Right lobe of liver (tissue), 6 donors: ENCODE measurements around the gene NECAB2. TPM values are rescaled to one million over a fixed set of nuclear protein-coding genes. Genes with fewer than 3 reads are reported as not detected.

ENCODE experiments used
- ATAC-seq, 4 donors: fragments of 200-7000 bp; cut with Tn5 transposase; one replicate each; pipeline ENCODE4 v1.9.1; 2020; ENCODE audit warnings: mild to moderate bottlenecking in 4 of 4, moderate library complexity in 4 of 4
- DNase-seq, 3 donors: peaks; one replicate each; pipeline ENCODE4 v3.0.0-alpha.2; 2020
- H3K27ac ChIP-seq, 3 donors: fragments of 200-600 bp; one replicate each; pipeline ENCODE4 v1.8.0; 2022
- H3K27me3 ChIP-seq, 2 donors: fragments of 200-600 bp; one replicate each; pipeline ENCODE4 v1.8.0; 2022
- H3K36me3 ChIP-seq, 4 donors: fragments of 200-600 bp; sonication (generic) in 1 of 4; one replicate each; pipeline versions ENCODE4 v1.5.1 to v1.8.0; 2017 to 2022; ENCODE audit warnings: control low read depth in 1 of 4
- H3K4me1 ChIP-seq, 4 donors: fragments of 200-600 bp; sonication (generic) in 1 of 4; one replicate each; pipeline versions ENCODE4 v1.5.1 to v1.8.0; 2017 to 2022; ENCODE audit warnings: control low read depth in 1 of 4
- H3K4me3 ChIP-seq, 3 donors: fragments of 200-600 bp; one replicate each; pipeline ENCODE4 v1.8.0; 2022
- H3K9me3 ChIP-seq, 4 donors: fragments of 200-600 bp; sonication (generic) in 1 of 4; one replicate each; pipeline versions ENCODE4 v1.5.1 to v1.8.0; 2017 to 2022; ENCODE audit warnings: control low read depth in 1 of 4
- CTCF ChIP-seq, 4 donors: fragments of 200-600 bp in 3 of 4; fragments of 450-650 bp in 1 of 4; IDR thresholded peaks; one replicate each; pipeline versions ENCODE4 v1.5.1 to v1.8.0; 2016 to 2022; ENCODE audit warnings: antibody characterized with exemption in 4 of 4, mild to moderate bottlenecking in 2 of 4
- POLR2A ChIP-seq: fragments of 450-650 bp; IDR thresholded peaks from one replicate; pipeline ENCODE4 v1.6.1; 2017; ENCODE audit warnings: antibody characterized with exemption, mild to moderate bottlenecking
- WGBS: methylation state at CpG from one replicate; pipeline ENCODE4 v1.1.6; 2018; ENCODE audit warnings: low coverage, low lambda C conversion rate; ENCODE audit not compliant: insufficient coverage; ENCODE audit errors: missing lambda C conversion rate; 5-methylcytosine and 5-hydroxymethylcytosine counted together
- intact Hi-C, 2 donors: fragments of 100-400 bp; cut with DNase I; formaldehyde crosslinking; loops; one replicate each; pipeline versions ENCODE4 v1.11.2 to v1.14.1; 2022
- total RNA-seq, 6 experiments: library from RNA; depleted of rRNA in 2 of 6; stranded (reverse); fragments of >200 nt in 2 of 6; fragmentation: NEBNext Ultra II Directional in 3 of 6; extraction: Animal tissue kit (Norgen Biotek cat#: 25700) in 3 of 6; gene quantifications; one replicate each; pipeline versions ENCODE4 v1.1.0 to v1.2.4, GENCODE V29; 2016 to 2023
- donor health status: DM: no; HTN: yes; CAD: no.
- donor health status: DM: no; HTN: no; CAD: no.
- donor health status: DM: no; HTN: no; CAD: no.
- donor health status: DM: no; HTN: yes; CAD: no.
- donor health status: DM: no; HTN: yes; CAD: no.

The NECAB2 gene
- total RNA-seq, 6 experiments from 2014 or later = 0.56 to 26.8 (median 7.1) TPM

GRCh38 chr16:83996481-83997252 lies 28.6 kb downstream of the NECAB2 start:
- Histone ChIP-seq H3K4me3 (no peak overlapping the region), H3K4me1 (peaks cover 0 to 5% (median 0%) of the 10 kb centered on the region in 4 donors), H3K27me3 (no peaks in the 10 kb centered on the region), H3K9me3 (no peaks in the 10 kb centered on the region), H3K27ac (no peak overlapping the region), H3K36me3 (peaks cover 0 to 93% (median 8%) of the 10 kb centered on the region in 4 donors)
- ATAC-seq (no peak), DNase-seq (no peak)
- intact Hi-C loops = no loop called here
- WGBS = 65% methylated on average over 5 of the region's 15 CpGs
- TF ChIP-seq POLR2A = no peak

GRCh38 chr16:83998091-83998490 lies 30.0 kb downstream of the NECAB2 start:
- intact Hi-C loops = no loop called here
- peaks cover 0 to 93% (median 8%) of the 10 kb centered on the region in 4 donors for H3K36me3 ChIP-seq
- H3K4me1 ChIP-seq = peaks cover 0 to under 1% (median 0%) of the 10 kb centered on the region in 4 donors
- H3K27me3 ChIP-seq = no peaks in the 10 kb centered on the region
- ATAC-seq (no peak), DNase-seq (no peak)
- no peak overlapping the region for H3K27ac ChIP-seq
- 52% methylated on average over 2 of the region's 13 CpGs for WGBS
- H3K4me3 ChIP-seq = no peak overlapping the region
- TF ChIP-seq POLR2A (no peak), CTCF (IDR thresholded peaks at IDR 0.05) (no peak)
- H3K9me3 ChIP-seq = no peaks in the 10 kb centered on the region

GRCh38 chr16:84000989-84001642 lies 33.1 kb downstream of the NECAB2 start:
- DNase-seq = no peak
- Histone ChIP-seq H3K9me3 (no peaks in the 10 kb centered on the region), H3K27ac (no peak overlapping the region), H3K4me3 (no peak overlapping the region), H3K27me3 (no peaks in the 10 kb centered on the region), H3K36me3 (peaks cover 0 to 65% (median 3%) of the 10 kb centered on the region in 4 donors), H3K4me1 (no peaks in the 10 kb centered on the region)
- no CpG with 5 or more reads among the region's 13 CpGs for WGBS
- intact Hi-C loops = no loop called here
- ATAC-seq = no peak
- TF ChIP-seq CTCF (IDR thresholded peaks at IDR 0.05) (no peak), POLR2A (no peak)

- no peaks in the 10 kb centered on the region for H3K4me1 ChIP-seq
- ATAC-seq (no peak), DNase-seq (no peak)
- H3K36me3 ChIP-seq = peaks cover 0 to 58% (median 3%) of the 10 kb centered on the region in 4 donors
- no CpG with 5 or more reads among the region's 7 CpGs for WGBS
- H3K4me3 ChIP-seq = no peak overlapping the region
- no peaks in the 10 kb centered on the region for H3K9me3 ChIP-seq
- H3K27ac ChIP-seq = no peak overlapping the region
- TF ChIP-seq CTCF (IDR thresholded peaks at IDR 0.05) = no peak
- no peak for TF ChIP-seq POLR2A
- intact Hi-C loops = no loop called here
- H3K27me3 ChIP-seq = no peaks in the 10 kb centered on the region
Measured at GRCh38 chr16:84001726-84002125, 33.7 kb downstream of the NECAB2 start.

- no peak for ATAC-seq
- H3K27ac ChIP-seq = no peak overlapping the region
- H3K36me3 ChIP-seq = peaks cover 0 to 49% (median 2%) of the 10 kb centered on the region in 4 donors
- no peaks in the 10 kb centered on the region for H3K27me3 ChIP-seq
- H3K4me1 ChIP-seq = no peaks in the 10 kb centered on the region
- TF ChIP-seq CTCF (IDR thresholded peaks at IDR 0.05) = no peak
- TF ChIP-seq POLR2A = no peak
- no peak for DNase-seq
- no peaks in the 10 kb centered on the region for H3K9me3 ChIP-seq
- 79% methylated on average over 6 of the region's 12 CpGs for WGBS
- no peak overlapping the region for H3K4me3 ChIP-seq
- intact Hi-C loops = no loop called here
Measured at GRCh38 chr16:84003038-84003437, 35.0 kb downstream of the NECAB2 start.
